DMS114 treated with DMSO at 0.1 percent for 48 hours (cell line): ENCODE data around the gene RAB21.
A peak's percentile ranks its signal among the peaks of the same experiment; 100 is the strongest.
"Not testable (repeated sequence)": the region's sequence is repeated elsewhere in the genome, so short reads cannot be mapped to it uniquely, and the experiment has no call there.

Experiments used
- DNase-seq: peaks from one replicate; lab custom pipeline; 2025; ENCODE audit not compliant: unreplicated experiment; lab: John Stamatoyannopoulos, UW

RAB21 gene

DNA sequence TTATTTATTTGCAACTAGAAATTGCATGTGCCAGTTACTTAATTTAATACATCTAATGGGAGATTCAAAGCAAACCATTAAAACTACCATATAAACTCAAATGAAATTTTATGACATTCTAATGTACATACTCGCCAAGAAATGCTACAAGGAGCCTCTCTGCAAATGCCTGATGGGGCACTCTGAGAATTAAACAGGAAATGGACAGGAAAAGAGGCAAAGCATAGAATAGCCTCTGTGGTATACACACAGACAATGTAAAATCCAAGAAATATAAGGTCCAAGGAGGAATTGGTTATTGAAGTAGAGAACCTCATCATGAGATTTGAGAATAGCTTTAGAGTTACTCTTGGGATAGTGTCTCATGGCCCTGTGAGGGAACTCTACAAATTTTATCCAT, 41.2 kb downstream of the RAB21 start:
- DNase-seq, result no peak

DNA sequence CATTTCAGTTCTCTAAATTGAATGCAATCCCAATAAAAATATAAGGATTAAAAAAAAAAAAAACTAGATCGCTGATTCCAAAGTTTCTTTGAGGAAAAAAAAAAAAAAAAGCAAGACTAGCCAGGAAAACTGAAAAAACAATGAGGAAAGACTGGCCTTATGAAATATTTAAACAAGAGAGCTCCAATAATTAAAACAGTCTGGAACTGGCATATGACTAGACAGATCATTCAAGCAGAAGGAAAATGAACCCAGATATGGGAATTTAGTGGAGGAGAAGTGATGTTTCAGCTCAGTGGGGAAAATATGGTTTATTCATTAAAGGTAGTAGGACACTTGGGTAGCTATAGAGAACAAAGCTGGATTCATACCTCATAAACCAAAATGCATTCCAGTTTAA, 42.9 kb downstream of the RAB21 start:
- DNase-seq, result no peak

DNA sequence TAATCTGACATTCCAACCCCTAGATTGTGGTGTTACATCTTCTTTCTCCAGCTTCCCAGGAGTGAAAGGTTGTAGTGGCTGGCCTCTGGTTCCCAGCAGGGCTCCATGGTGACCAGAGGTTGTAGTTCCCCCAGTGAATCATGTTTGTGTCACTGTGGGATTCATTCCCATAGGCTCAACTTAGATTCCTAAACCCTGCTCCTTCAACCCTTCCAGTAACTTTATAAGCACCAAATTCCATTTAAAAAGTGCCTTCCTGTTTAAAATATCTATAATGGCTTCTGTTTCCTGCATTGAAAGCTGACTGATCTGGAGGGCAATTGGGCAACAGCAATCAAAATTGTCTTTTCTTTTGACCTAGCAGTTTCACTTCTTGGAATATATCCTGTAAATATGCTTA, 44.4 kb downstream of the RAB21 start:
- DNase-seq, result no peak

DNA sequence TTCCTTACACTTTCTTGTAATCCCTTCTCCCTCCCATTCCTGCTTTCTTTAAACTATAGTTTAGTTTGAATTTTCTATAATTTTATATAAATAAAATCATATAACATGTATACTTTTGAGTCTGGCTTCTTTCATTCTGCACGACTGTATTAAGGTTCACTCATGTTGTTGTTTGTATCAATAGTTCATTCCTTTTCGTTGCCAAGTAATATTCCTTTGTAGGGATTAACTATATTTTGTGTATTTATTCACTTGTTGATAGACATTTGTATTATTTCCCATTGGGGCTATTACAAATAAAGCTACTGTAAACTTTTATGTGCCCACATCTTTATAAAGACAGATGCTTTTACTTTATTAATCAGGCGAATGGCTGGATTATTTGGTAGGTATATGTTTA, 45.5 kb downstream of the RAB21 start:
- DNase-seq, result no peak

DNA sequence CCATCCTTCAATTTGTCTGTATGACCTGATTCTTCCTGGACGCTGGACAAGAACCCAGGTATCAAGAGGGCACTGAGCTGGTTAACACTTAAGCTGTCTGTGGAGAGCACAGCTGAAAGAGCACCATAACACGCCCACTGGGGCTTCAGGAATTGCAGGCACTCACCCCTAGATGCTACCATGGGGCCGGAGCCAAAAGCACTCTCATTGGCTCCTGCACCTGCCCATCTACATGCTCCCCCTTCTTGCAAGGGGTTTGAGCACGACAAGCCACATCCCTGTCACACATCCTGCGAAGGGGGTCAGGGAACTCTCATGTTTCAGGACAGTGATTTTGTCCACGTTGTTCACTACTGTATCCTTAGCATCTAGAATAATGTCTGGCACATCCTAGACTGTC, 49.8 kb downstream of the RAB21 start:
- no peak for DNase-seq

DNA sequence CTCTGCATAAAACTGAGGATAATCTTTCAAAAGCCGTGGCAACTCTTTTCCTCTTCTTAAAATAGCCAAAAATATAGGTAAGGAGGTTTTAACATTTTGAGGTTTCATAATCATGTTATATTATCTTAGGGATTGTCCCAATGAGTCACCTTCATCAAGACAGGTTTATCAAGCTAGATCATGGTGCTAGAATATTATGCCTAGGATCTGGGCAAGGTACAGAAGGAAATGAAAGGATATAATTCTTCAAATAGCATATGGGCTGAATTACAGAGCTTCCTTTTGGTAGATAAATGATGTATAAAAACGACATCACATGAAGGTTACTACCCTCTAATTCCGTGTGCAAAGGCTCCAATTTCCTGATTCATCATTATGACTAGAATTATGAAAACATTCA, 56.3 kb downstream of the RAB21 start:
- DNase-seq, result no peak

DNA sequence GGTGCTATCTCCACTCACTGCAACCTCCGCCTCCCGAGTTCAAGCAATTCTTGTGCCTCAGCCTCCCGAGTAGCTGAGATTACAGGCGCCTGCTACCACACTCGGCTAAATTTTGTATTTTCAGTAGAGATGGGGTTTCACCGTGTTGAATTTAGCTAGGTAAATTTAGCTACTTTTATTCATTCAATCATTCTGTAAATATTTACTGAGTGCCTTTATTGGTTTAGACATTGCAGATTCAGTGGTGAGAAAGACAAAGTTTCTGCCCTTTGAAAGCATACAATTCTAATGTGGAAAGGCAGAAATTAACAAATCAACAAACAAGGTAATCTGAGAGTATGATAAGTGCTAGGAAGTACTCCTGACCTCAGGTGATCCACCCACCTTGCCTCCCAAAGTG, 60.6 kb downstream of the RAB21 start:
- DNase-seq, result not testable (repeated sequence)

DNA sequence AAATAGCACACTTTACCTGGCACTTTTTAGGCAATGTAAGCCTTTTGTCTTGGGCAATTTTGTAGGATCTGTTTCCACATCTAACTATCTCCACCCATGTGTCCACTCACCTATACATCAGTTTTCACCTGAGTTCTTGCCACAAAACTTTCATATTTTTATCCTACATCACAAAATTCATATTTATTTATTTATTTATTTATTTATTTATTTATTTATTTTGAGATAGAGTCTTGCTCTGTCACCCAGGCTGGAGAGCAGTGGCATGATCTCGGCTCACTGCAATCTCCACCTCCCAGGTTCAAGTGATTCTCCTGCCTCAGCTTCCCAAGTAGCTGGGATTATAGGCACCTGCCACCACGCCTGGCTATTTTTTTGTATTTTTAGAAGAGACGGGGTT, 67.4 kb downstream of the RAB21 start:
- not testable (repeated sequence) for DNase-seq

DNA sequence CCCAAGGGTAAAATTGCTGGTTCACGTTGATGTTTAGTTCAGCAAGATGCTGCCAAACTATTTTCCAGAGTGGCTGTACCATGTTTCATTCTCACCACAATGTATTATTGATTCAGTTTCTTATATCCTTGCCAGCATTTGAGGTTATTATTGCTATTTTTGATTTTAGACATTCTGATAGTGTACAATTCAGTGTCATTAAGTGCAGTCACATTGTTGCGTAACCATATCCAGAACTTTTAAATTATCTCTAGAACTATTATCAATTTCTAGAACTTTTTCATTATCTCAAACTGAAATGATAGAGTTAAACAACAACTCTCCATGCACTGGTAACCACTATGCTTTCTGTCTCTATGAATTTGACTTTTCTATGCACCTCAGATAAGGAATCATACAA, 74.2 kb downstream of the RAB21 start:
- no peak for DNase-seq

DNA sequence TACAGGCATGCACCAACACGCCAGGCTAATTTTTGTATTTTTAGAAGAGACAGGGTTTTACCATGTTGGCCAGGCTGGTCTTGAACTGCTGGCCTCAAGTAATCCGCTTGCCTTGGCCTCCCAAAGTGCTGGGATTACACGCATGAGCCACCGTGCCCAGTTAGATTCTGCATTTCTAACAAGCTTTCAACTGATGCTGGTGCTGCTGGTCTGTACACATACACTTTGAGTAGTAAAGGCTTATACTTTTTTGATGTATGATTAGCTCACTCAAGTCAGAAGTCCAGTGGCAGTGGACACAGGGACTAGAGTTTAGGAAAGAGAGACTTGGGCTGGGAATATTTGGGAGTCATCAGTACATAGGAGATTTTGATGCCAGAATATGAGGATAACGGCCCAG, 82.7 kb downstream of the RAB21 start:
- DNase-seq, result no peak

DNA sequence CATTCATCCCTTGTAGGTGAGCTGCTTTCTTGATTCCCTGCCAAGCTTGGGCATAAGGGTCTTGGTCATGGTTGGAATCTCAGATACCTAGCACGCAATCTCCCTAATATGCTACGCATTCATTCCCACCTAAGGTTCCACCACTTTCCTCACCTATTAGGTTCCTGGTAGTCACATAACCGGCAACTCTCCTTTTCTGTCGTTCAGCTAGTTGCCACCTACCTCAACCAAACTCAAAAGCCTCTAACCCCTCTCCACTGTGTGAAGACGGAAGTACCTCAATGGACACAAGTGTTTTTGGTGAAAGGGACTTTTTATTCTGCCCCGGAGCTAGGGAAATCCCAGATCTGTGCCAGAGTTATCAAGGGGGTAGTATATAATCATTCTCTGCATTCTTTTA, 83.6 kb downstream of the RAB21 start:
- no peak for DNase-seq

DNA sequence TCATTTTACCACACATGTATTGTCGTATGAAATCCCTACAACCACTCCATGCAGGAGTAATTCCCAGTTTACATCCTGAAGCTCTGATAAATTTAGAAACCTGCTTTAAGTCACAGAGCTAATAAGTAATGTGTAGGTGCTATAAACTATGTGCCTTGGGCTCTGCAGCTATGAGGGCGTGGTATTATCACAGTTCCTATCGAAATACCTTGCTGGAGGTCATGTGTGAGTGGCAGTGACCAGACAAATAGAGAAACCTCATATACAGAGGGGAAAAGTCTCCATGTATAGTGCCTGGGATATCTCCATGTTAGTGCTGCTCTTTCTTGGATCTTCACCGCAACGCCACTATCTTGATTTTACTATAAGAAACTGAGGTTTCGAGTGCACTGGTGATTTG, 84.0 kb downstream of the RAB21 start:
- no peak for DNase-seq

DNA sequence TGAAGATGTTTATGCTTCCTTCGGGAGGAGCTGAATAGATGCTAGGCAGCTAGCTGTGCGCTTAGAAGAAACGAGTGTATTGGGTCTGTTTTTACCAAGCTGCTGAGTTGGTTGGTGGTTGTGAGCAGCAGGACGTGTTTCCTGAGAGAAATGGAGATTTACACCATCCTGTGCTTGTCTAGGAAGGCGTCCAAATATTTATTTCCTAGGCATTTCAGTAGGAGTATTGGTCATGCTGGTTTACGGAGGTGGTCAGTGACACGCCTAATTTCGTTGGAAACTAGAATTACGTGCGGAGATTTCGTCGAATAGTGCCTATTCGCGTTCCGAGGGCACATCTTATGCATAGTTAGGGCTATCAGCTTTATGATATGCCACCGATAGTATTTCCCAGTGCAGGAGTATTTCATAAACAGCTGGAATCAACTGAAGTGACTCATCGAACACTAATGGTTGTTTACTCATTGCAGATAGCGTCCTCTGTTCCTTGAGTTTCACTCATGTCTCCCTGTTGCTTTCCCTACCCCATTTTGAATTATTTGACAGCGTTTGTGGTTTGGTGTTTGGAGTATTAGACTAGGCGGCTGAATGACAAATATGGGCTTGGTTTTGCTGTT, 85.7 kb downstream of the RAB21 start:
- DNase-seq, result no peak

DNA sequence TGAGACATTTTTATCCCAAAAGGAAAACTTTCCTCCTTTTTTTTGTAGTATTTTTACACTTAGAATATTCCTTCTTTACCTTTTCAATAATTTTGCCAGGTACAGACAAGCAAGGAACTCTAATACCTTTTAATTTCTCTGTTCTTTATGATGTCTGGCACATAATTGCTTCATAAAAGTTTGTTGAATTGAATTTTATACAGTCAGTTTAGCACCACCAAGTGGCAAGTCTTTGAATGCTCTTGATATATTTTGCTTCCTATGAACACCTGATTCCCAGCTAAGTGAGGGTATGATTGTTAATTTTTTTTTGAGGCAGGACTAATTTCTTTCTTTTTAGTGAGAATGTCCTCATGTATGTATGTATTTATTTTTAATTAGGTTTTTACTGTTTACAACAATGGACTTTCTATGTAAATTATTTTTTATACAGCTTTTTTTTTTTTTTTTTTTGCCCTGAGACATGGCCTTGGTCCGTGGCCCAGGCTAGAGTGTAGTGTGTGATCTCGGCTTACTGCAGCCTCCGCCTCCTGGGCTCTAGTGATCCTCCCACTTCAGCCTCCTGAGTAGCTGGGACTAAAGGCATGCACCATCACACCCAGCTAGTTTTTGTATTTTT, 91.8 kb downstream of the RAB21 start:
- DNase-seq, result peak; percentile 22

DNA sequence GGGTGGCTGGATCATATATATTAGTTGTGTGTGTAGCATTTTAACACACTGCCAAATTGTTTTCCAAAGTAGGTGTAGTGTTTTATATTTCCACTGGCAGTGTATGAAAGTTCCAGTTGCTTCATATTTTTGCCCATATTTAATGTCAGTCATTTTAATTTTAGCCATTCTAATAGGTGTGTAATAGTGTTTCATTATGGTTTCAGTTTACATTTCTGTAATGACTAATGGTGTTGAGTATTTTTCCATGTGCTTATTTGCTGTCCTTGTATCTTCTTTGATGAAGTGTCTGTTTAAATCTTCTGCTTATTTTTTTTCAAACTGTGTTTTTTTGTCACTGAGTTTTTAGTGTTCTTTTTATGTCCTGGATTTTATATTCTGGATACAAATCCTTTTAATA, 93.5 kb downstream of the RAB21 start:
- no peak for DNase-seq

DNA sequence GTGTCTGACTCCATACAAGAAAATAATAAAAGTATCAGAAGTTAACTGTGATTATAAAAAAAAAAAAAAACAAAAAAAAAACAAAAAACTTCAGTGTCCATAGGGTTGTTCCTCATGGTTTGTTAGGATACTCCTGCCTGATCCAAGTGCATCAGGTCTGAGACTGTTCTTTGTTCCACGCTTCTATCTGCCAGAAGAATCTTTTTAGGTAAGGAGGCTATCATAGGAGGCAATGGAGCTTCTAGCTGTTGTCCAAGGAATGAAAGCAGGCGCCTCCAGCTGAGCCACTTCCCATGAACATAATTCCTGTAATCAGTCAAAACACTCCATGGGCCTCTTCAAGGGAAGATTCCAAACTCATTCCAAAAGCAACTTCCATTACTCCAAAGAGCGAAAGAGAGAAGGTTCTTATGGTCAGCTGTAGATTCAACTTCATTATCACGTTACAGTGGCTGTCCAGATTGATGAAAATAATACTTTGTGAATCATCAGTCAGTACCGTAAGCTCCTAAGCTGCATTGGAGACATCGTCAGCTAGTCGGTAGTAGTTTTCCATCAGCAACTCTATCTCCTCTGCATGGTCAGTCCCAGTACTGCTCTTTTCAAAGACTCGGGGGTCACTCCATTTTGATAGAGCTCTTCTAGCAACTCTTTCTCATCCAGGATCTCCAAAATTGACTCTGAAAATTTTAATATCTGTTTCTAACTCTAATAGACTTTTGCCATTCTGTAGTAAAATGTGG, 94.6 kb downstream of the RAB21 start:
- DNase-seq, result no peak
